ENCODE results near the gene ERCC2.

GRCh38 chr19:45355402-45355801, 15.0 kb downstream of the ERCC2 start:
- TF ChIP-seq CTCF (IDR thresholded peaks at IDR 0.05; ENCODE audit: insufficient read depth, low read depth, low read length): no peak
- TF ChIP-seq EZH2 (IDR thresholded peaks at IDR 0.05; ENCODE audit: insufficient read depth, low read length): no peak
